ENCODE results near the gene CPA2.
A peak's percentile ranks its signal among the peaks of the same experiment; 100 is the strongest.
"Not testable (repeated sequence)": the region's sequence is repeated elsewhere in the genome, so short reads cannot be mapped to it uniquely, and the experiment has no call there.

CPA2 gene

GRCh38 chr7:130314305-130314704, 47.6 kb downstream of the CPA2 start:
- no peak for DNase-seq (ENCODE audit: low read depth)
- TF ChIP-seq, protein P1, sequence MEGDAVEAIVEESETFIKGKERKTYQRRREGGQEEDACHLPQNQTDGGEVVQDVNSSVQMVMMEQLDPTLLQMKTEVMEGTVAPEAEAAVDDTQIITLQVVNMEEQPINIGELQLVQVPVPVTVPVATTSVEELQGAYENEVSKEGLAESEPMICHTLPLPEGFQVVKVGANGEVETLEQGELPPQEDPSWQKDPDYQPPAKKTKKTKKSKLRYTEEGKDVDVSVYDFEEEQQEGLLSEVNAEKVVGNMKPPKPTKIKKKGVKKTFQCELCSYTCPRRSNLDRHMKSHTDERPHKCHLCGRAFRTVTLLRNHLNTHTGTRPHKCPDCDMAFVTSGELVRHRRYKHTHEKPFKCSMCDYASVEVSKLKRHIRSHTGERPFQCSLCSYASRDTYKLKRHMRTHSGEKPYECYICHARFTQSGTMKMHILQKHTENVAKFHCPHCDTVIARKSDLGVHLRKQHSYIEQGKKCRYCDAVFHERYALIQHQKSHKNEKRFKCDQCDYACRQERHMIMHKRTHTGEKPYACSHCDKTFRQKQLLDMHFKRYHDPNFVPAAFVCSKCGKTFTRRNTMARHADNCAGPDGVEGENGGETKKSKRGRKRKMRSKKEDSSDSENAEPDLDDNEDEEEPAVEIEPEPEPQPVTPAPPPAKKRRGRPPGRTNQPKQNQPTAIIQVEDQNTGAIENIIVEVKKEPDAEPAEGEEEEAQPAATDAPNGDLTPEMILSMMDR (conservative IDR thresholded peaks at IDR 0.05; ENCODE audit: control insufficient read depth, insufficient read depth, low read depth, low read length): no peak

GRCh38 chr7:130319541-130319940, 52.9 kb downstream of the CPA2 start:
- TF ChIP-seq, protein P1 (conservative IDR thresholded peaks at IDR 0.05; ENCODE audit: control insufficient read depth, insufficient read depth, low read depth, low read length): no peak
- H3K4me3 ChIP-seq (ENCODE audit: control insufficient read depth, low read depth, low read length): no peak overlapping the region
- DNase-seq (ENCODE audit: low read depth): no peak

More at GRCh38 chr7:130314305-130314704, 47.6 kb downstream of the CPA2 start:
- no peak overlapping the region for H3K4me3 ChIP-seq (ENCODE audit: control insufficient read depth, low read depth, low read length)

DNA sequence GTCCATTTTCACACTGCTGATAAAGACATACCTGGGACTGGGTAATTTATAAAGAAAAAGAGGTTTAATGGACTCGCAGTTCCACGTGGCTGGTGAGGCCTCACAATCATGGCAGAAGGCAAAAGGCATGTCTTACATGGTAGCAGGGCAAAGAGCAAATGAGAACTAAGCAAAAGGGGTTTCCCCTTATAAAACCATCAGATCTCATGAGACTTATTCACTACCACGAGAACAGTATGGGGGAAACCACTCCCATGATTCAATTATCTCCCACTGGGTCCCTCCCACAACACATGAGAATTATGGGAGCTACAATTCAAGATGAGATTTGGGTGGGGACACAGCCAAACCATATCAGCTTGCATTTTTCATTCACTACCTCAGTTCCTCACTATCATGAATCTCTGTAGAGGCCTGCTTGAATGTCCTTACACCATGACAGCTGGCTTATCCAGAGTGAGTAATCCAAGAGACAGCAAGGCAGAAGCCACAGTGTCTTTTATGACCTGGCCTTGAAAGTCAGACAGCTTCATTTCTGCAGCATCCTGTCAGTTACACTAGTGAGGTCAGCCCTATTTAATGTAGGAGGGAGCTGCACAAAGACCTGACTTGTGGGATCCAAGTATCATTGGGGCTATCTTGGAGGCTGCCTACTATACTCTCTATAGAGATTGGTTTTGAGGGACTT, 55.0 kb downstream of the CPA2 start:
- DNase-seq (ENCODE audit: low read depth): peak; percentile 39

DNA sequence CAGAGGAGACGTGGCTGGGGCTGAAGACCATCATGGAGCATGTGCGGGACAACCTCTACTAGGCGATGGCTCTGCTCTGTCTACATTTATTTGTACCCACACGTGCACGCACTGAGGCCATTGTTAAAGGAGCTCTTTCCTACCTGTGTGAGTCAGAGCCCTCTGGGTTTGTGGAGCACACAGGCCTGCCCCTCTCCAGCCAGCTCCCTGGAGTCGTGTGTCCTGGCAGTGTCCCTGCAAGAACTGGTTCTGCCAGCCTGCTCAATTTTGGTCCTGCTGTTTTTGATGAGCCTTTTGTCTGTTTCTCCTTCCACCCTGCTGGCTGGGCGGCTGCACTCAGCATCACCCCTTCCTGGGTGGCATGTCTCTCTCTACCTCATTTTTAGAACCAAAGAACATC, 56.0 kb downstream of the CPA2 start:
- H3K4me3 ChIP-seq (ENCODE audit: control insufficient read depth, low read depth, low read length): no peak overlapping the region
- TF ChIP-seq, protein P1 (conservative IDR thresholded peaks at IDR 0.05; ENCODE audit: control insufficient read depth, insufficient read depth, low read depth, low read length): no peak
- DNase-seq (ENCODE audit: low read depth): no peak

More for the DNA sequence above, 55.0 kb downstream of the CPA2 start:
- not testable (repeated sequence) for H3K4me3 ChIP-seq (ENCODE audit: control insufficient read depth, low read depth, low read length)

GRCh38 chr7:130324306-130324943, 57.8 kb downstream of the CPA2 start:
- no peak overlapping the region for H3K4me3 ChIP-seq (ENCODE audit: control insufficient read depth, low read depth, low read length)
- TF ChIP-seq, protein P1 (conservative IDR thresholded peaks at IDR 0.05; ENCODE audit: control insufficient read depth, insufficient read depth, low read depth, low read length): no peak
- DNase-seq (ENCODE audit: low read depth): no peak

- TF ChIP-seq, protein P1 (conservative IDR thresholded peaks at IDR 0.05; ENCODE audit: control insufficient read depth, insufficient read depth, low read depth, low read length): no peak
- no peak overlapping the region for H3K4me3 ChIP-seq (ENCODE audit: control insufficient read depth, low read depth, low read length)
- no peak for DNase-seq (ENCODE audit: low read depth)
Measured at GRCh38 chr7:130329681-130330080, 63.0 kb downstream of the CPA2 start.

DNA sequence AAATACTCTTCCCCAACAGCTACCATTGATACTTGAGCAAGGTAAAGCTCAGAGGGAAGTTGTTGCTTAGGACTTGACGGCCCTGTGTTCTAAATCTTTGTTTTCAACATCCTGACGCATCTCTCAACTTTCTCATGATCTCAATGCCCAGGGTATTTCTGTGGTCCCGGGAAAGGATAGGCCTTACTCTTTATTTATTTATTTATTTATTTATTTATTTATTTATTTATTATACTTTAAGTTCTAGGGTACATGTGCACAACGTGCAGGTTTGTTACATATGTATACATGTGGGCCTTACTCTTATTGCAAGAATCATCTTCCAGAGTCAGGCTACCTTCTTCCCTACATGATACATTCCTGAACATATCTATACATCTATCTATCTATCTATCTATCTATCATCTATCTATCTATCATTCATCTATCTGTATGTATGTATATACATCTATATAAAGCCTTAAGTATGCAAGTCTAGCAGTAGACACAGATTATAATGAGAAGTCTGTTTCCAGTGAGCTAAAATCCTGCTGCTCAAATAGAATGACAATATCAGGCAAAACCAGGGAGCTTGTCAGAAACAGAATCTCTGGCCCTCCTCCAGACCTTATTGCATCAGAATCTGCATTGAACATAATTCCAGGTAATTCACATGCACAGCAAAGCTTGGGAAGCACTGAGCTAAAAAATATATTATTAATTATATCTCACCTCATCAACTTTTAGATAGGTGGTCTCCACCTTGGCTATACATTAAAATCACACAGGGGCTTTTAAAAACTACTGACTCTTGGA, 65.8 kb downstream of the CPA2 start:
- no peak for DNase-seq (ENCODE audit: low read depth)

More for the DNA sequence above, 65.8 kb downstream of the CPA2 start:
- H3K4me3 ChIP-seq (ENCODE audit: control insufficient read depth, low read depth, low read length): no peak overlapping the region
- TF ChIP-seq, protein P1 (conservative IDR thresholded peaks at IDR 0.05; ENCODE audit: control insufficient read depth, insufficient read depth, low read depth, low read length): no peak

Measured in fibroblast of mammary gland (primary cell).